Cerebellar cortex (tissue), 1 donor: Measurements from ENCODE around the gene MED13L.

ENCODE experiments used
- DNase-seq: peaks from one replicate; pipeline ENCODE4 v3.0.0-alpha.2; 2015; ENCODE audit warnings: low spot score

The MED13L gene

DNA sequence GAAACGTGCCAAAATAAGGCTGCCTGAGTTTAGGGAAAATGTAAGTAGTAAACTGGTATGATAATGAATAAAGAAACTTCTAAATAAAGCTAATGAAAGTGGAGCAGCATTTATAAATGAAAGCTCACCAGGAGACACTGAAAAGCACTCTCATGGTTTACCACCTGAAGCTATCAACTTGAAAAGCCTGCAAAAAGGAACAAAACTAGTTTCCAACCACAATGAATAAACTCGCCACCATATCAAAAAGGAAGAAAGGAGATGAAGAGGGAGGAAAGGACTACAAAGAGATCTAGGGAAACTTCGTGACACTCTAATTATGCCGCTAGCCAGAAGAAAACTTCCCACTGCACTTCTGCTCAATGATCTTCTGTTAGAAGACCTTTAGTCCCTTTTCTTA, 66.7 kb downstream of the MED13L start:
- no peak for DNase-seq

DNA sequence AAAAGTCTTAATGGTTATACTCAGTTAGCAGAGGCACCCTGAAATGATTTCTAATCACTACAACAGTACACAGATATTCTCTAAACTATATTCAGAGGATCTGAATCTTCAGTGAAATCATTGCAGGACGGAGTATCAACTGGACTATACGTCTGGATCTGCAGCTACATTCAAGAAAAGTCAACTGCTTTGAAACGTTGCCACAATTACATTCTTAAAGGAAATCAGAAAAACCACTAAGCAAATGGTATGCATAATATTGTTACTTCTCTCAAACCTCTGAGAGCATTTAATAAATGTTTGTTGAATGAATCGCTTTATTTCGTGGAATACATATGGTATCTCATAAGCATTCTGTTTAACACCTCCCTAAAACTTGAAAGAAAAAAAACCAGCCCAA, 67.4 kb downstream of the MED13L start:
- no peak for DNase-seq

DNA sequence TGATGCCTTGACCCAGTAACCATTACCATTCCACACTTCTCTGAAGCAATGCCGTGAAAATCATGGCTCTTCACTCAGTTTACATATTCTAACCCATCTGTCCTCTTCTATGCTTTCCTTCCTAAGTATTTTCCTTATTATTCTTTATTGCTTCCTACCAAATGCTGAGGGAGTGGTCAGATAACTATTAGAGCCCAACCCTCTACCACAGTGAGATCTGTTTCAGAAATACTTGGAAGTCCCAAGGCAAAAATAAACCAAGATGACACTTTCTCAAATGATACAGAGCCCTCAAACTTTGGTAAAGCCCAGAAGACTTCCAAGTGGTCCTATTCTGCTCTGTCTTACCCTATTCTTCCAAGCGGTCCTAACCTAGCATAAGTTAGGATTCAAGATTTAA, 68.0 kb downstream of the MED13L start:
- no peak for DNase-seq

GRCh38 chr12:116207274-116207673, 70.2 kb downstream of the MED13L start:
- no peak for DNase-seq

DNA sequence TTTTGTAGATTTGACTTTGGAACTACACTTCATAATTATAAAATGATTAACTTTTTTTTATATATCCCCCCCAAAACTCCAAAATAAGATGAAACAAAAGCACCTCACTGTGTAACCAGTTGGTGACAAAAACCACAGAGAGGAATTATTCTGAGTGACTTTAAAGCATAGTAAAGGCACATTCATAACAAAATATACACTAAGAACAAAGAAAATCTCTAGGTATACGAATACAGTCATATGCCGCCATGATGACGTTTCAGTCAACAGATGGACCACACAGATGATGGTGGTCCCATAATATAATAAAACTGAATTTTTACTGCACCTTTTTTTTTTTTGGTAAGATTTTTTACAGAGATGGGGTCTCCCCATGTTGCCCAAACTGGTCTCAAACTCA, 70.7 kb downstream of the MED13L start:
- DNase-seq = no peak

DNA sequence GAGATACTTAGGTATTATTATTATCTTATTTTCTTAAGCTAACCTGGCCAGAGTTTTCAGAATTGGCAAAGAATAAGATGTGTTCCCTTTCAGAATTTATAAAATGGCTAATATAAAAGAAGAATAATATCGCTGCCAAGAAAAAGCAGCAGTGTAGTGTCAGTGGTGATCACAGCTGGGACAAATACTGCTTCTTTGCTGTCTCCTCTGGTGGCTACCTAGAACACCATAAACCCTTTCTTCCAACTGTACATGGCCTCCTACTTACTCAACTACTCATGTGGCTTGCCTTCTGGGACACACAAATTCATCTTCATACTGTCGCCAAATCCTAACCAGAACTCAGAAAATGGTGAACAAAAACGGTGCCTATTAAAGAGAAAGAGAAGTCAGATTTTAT, 72.7 kb downstream of the MED13L start:
- DNase-seq = no peak

- no peak for DNase-seq
Observed at GRCh38 chr12:116204169-116204568, 73.3 kb downstream of the MED13L start.

DNA sequence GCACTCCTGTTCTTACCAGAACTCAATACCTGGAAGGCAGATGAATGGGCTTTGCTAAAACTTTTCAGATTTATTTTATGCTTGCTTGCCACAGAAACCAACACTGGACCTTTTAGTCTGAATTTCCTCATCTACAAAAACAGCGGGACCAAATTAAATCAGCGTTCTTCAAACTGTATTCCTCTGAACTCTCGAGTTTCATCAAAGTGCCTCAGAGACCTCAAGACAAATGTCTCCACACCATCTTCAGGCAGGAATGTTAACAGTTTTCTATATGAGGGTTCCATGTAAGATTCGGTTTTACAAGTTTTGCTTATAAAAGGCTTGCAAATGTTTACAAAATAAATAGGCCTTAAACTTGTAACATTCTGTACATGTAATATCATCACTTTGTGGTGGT, 74.6 kb downstream of the MED13L start:
- no peak for DNase-seq

DNA sequence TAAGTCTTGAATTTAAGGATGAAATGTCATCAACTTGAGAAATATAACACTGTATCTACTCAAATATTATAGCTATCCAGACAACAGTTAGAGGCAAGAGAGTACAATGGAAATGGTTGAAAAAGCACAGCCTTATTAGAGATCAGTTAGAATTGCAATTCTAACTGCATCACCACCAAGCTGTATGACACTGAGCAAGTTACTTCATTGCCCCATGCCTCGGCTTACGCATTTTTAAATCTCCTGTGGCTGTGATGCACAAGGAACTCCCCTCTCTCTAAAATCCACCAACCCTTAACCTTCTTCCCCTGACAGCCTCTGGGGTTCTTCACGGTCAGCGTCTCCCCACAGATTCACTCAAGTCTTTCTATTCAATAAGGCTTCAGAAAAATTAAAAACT, 75.1 kb downstream of the MED13L start:
- DNase-seq = no peak

GRCh38 chr12:116201908-116202307, 75.6 kb downstream of the MED13L start:
- no peak for DNase-seq

DNA sequence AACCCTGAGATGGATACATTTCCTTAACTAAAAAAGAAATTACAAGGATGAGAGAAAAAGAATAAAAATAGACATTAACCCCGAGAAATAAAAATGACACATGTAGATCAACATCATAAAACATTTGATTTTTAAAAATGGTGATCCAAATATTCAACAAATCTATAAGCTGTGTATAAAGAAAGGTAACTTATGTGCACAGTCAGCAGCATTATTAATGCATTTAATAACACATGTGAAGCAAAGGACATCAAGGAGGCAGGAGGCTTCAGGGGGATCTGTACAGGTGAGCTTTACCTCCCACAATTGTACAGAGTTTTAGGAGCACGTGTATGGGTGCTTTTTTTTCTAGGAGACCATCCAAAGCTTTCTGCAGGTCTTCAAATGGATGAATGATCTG, 76.1 kb downstream of the MED13L start:
- no peak for DNase-seq

GRCh38 chr12:116200812-116201211, 76.7 kb downstream of the MED13L start:
- no peak for DNase-seq

GRCh38 chr12:116199160-116199706, 78.3 kb downstream of the MED13L start:
- DNase-seq = no peak

GRCh38 chr12:116196752-116197718, 80.5 kb downstream of the MED13L start:
- DNase-seq = peak; percentile 40

DNA sequence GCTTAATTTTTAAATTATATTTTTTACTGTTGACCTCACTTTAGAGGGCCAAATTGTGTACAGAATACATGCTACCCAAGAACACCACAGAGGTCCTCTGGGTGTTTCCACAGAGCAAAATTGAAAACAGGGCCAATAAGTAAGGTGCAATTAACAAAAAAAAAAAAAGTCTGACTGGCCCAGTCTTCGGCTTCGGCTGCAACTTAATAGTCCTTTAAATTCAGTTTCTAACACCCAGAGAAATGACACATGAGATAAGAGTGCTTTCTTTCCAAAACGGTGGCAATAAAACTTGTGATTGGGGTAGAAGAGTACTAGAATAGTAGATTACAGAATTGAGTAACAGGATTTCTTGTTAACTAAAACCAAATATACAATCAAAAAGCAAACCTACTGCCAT, 81.3 kb downstream of the MED13L start:
- DNase-seq = no peak

DNA sequence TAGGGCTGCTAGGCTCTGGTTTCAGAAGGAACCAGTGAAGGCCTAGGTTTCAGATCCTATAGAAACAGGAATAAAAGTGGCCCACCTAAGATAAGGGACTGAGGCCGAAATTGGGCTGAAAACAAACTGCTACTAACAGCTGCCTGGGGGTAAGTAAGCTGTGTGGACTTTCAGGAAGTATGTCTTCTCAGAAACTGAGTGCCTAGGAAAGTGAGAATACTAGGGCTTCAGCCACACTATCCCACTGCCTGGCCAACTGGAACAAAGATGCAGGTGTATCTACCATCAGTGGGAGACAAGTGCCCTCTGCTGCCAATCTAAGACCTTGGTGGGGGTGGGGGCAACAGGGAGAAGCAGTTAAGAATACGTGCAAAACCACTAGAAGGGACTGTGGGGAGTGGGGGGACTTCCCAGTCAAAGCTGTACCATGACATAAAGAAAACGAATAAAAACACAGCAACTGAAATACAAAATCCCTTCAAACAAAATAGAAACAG, 82.5 kb downstream of the MED13L start:
- DNase-seq = no peak

GRCh38 chr12:116189692-116190091, 87.8 kb downstream of the MED13L start:
- DNase-seq = no peak

DNA sequence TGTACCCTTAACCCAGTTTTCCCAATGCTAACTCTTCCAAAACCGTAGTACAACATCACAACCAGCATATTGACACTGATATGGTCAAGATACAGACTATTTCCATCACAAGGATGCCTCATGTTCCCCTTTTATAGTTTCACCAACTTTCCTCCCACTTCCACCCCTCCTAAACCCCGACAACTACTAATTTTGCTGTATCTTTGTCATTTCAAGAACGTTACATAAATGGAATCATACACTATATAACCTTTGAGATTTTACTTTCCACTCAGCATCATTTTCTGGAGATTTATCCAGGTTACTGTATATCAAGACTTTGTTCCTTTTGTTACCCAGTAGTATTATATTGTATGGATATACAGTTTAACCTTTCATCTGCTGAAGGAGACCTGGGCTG, 88.9 kb downstream of the MED13L start:
- no peak for DNase-seq

DNA sequence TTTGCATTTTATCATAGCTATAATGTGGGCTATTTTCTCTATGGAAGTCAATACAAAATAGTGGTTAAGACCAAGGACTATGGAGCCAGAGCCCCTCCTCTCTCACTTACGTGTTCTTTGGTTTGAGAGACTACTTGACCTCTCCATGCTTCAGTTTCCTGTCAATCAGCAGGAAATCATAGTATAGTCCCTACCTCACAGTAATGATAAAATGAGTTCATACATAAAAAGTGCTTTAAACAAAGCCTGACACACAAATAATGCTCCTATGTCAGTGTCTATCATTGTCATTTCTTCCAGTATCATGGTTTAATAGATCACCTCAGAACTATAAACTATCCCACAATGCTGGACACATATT, 90.4 kb downstream of the MED13L start:
- DNase-seq = no peak

GRCh38 chr12:116186482-116187150, 90.9 kb downstream of the MED13L start:
- DNase-seq = no peak

- no peak for DNase-seq
Observed at GRCh38 chr12:116184763-116185162, 92.7 kb downstream of the MED13L start.

DNA sequence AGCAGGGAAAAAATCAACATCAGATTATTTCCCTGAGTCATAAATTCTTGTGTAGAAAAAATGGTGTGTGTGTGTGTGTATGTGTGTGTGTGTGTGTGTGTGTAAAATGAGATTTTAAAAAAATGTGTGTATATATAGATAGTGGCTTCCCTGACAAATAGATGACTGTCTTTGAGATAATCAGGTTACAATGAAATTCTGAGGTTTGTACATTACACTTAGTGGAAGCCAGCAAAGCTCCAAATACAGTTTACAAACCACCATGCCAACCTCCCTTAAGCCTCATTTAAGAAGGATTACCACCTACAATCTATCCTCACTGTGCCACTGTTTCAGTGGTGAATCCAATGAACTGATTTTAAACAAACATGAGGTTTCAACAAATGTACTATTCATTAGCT, 93.8 kb downstream of the MED13L start:
- DNase-seq = no peak
